Measurements from ENCODE around the gene NME2. TPM values are rescaled to one million over a fixed set of nuclear protein-coding genes. Genes with fewer than 3 reads are reported as not detected.

NME2 gene
- total and polyA plus RNA-seq, 2 of the 8 experiments (the other 6 are each of a cell fraction or from before 2014, with no cell fraction given) = 827 to 929 TPM

DNA sequence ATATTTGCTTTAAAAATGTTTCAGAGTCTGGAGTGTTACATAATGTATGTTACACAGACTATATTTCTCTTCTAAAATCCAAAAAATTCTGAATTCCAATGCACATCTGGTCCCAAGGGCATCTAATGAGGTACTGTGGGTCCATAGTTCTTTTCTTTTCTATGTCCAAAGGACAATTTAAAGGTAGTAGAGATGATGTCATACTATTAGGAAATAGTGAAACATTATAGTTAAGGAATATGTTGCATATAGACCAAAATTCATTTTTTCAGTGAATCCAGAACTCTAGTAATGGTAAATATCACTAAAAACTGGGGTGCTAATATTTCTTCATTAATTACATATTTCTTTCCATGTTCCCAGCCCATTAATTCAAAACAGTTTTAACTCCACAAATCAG is 23.0 kb downstream of the NME2 start:
- no peak for FAIRE-seq
- POLR2A ChIA-PET (ENCODE audit: partially characterized antibody) = no interaction called here
- peaks cover 15 to 74% (median 41%) of the 10 kb centered on the region in 4 experiments for H3K36me3 ChIP-seq (ENCODE audit: control insufficient read depth in 2 of 4, insufficient read depth in 4 of 4, low read length in 3 of 4)
- TF ChIP-seq MAFK (IDR thresholded peaks at IDR 0.05; ENCODE audit: low read depth, low read length) = no peak
- no peak for TF ChIP-seq BCL11A (IDR thresholded peaks at IDR 0.05; ENCODE audit: low read depth in 2 of 2, low read length in 2 of 2)
- TF ChIP-seq POLR2AphosphoS5 (IDR thresholded peaks at IDR 0.05; ENCODE audit: low read depth, low read length) = no peak
- TF ChIP-seq, protein P1, sequence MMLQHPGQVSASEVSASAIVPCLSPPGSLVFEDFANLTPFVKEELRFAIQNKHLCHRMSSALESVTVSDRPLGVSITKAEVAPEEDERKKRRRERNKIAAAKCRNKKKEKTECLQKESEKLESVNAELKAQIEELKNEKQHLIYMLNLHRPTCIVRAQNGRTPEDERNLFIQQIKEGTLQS (IDR thresholded peaks at IDR 0.05; ENCODE audit: insufficient read depth, low read depth, low read length) = no peak
- TF ChIP-seq BACH1 (IDR thresholded peaks at IDR 0.05; ENCODE audit: low read length) = no peak
- TF ChIP-seq, protein P2, sequence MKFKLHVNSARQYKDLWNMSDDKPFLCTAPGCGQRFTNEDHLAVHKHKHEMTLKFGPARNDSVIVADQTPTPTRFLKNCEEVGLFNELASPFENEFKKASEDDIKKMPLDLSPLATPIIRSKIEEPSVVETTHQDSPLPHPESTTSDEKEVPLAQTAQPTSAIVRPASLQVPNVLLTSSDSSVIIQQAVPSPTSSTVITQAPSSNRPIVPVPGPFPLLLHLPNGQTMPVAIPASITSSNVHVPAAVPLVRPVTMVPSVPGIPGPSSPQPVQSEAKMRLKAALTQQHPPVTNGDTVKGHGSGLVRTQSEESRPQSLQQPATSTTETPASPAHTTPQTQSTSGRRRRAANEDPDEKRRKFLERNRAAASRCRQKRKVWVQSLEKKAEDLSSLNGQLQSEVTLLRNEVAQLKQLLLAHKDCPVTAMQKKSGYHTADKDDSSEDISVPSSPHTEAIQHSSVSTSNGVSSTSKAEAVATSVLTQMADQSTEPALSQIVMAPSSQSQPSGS (IDR thresholded peaks at IDR 0.05; ENCODE audit: low read length) = no peak
- TF ChIP-seq EGR1 (IDR thresholded peaks at IDR 0.05; ENCODE audit: borderline replicate concordance, low read depth, low read length) = no peak
- TF ChIP-seq POU5F1 (IDR thresholded peaks at IDR 0.05; ENCODE audit: low read depth, low read length) = no peak
- no peak for TF ChIP-seq CHD2 (IDR thresholded peaks at IDR 0.05; ENCODE audit: low read length)
- no peak for TF ChIP-seq RNF2 (IDR thresholded peaks at IDR 0.05; ENCODE audit: borderline replicate concordance, low read depth, low read length, missing control alignments, poor library complexity, severe bottlenecking)
- no peak for TF ChIP-seq CTBP2 (IDR thresholded peaks at IDR 0.05; ENCODE audit: borderline replicate concordance, insufficient read depth, insufficient read length, low read length)
- TF ChIP-seq TEAD4 (IDR thresholded peaks at IDR 0.05; ENCODE audit: low read depth, low read length) = no peak
- TF ChIP-seq TCF12 (IDR thresholded peaks at IDR 0.05; ENCODE audit: low read depth, low read length) = no peak
- TF ChIP-seq RBBP5 (IDR thresholded peaks at IDR 0.05; ENCODE audit: borderline replicate concordance, low read depth, low read length) = no peak

More for the DNA sequence above, 23.0 kb downstream of the NME2 start:
- no peaks in the 10 kb centered on the region for H3K4me1 ChIP-seq (replicated peaks in 1 of 4; ENCODE audit: control insufficient read depth in 3 of 4, insufficient read depth in 4 of 4, low read length in 3 of 4)
- no peak overlapping the region for H2BK120ac ChIP-seq (replicated peaks; ENCODE audit: low read depth, low read length)
- H3K4me2 ChIP-seq (ENCODE audit: insufficient read depth in 1 of 2, low read depth in 2 of 2, low read length in 2 of 2) = no peak overlapping the region
- no peak overlapping the region for H2BK20ac ChIP-seq (ENCODE audit: low read length)
- H3K56ac ChIP-seq (replicated peaks; ENCODE audit: insufficient read length, low read depth, low read length) = no peak overlapping the region
- H3K4ac ChIP-seq (replicated peaks; ENCODE audit: insufficient read length, low read depth, low read length) = no peak overlapping the region
- no peak overlapping the region for H2BK5ac ChIP-seq (ENCODE audit: low read depth, low read length)
- H3K79me1 ChIP-seq (ENCODE audit: low read depth, low read length) = no peaks in the 10 kb centered on the region
- H4K91ac ChIP-seq (replicated peaks; ENCODE audit: insufficient read length, low read length) = no peak overlapping the region
- no peak overlapping the region for H3K9ac ChIP-seq (replicated peaks in 1 of 4; ENCODE audit: extremely low read depth in 1 of 4, low read depth in 3 of 4, low read length in 3 of 4)
- no peaks in the 10 kb centered on the region for H3K23me2 ChIP-seq (ENCODE audit: low read depth, low read length)
- no peak overlapping the region for H3K23ac ChIP-seq (ENCODE audit: insufficient read length)
- no peaks in the 10 kb centered on the region for H3K79me2 ChIP-seq (ENCODE audit: control insufficient read depth in 1 of 2, insufficient read depth in 2 of 2, low read length in 2 of 2)
- H4K20me1 ChIP-seq (replicated peaks in 1 of 2; ENCODE audit: control insufficient read depth in 1 of 2, insufficient read depth in 2 of 2, low read length in 2 of 2) = peaks cover 0 to 1% of the 10 kb centered on the region in 2 experiments
- H3K14ac ChIP-seq (ENCODE audit: insufficient read length) = no peak overlapping the region
- DNase-seq (ENCODE audit: low read depth in 1 of 2, low spot score in 2 of 2) = no peak
- no peak overlapping the region for H3K18ac ChIP-seq (ENCODE audit: extremely low read depth, low read length)
- no peak overlapping the region for H2AFZ ChIP-seq (ENCODE audit: low read length)
- no peaks in the 10 kb centered on the region; a peak in 1 of 4 replicates for H3K9me3 ChIP-seq (ENCODE audit: insufficient read depth in 2 of 2, low read depth in 1 of 2, low read length in 1 of 2)
- CTCF ChIA-PET (ENCODE audit: partially characterized antibody) = no interaction called here
- H3K27ac ChIP-seq (ENCODE audit: low read depth, low read length) = no peak overlapping the region
- H4K5ac ChIP-seq (ENCODE audit: insufficient read length, low read depth, low read length) = no peak overlapping the region
- H3K27me3 ChIP-seq (replicated peaks in 1 of 4; ENCODE audit: control insufficient read depth in 3 of 4, extremely low read depth in 1 of 4, insufficient read depth in 3 of 4, low read length in 3 of 4) = no peaks in the 10 kb centered on the region
- H4K8ac ChIP-seq (ENCODE audit: extremely low read depth, insufficient read depth, low read length) = no peak overlapping the region
- H2BK15ac ChIP-seq (ENCODE audit: low read length) = no peak overlapping the region
- no peak overlapping the region for H2BK12ac ChIP-seq (ENCODE audit: low read depth, low read length)
- H3K4me3 ChIP-seq (ENCODE audit: extremely low read depth in 1 of 4, insufficient read depth in 2 of 4, low read depth in 3 of 4, low read length in 4 of 4) = no peak overlapping the region
- H2AK5ac ChIP-seq (ENCODE audit: low read depth, low read length) = no peak overlapping the region

Measured in H1 (cell line).